ENCODE results near the gene CCNY. TPM values are rescaled to one million over a fixed set of nuclear protein-coding genes. Genes with fewer than 3 reads are reported as not detected.

CCNY gene
- polyA plus RNA-seq, 2 of the 4 experiments (the other 2 are of a cell fraction) = 28.1 to 55.5 TPM

GRCh38 chr10:35594115-35595079 is 258.1 kb downstream of the CCNY start:
- no peak for DNase-seq (ENCODE audit: low read depth in 1 of 2, low spot score in 1 of 2)
- WGBS (ENCODE audit: missing lambda C conversion rate) = 56% methylated on average over 14 of the region's 14 CpGs
- no peak for ATAC-seq
- Histone ChIP-seq H3K4me2 (no peak overlapping the region), H3K4me3 (no peak overlapping the region), H3K4me1 (no peaks in the 10 kb centered on the region), H3K9me3 (peaks cover 15% of the 10 kb centered on the region; the same call in 2 of the 3 replicates), H3K27ac (no peak overlapping the region)
- TF ChIP-seq JUN (IDR thresholded peaks at IDR 0.05) (no peak), CEBPB (IDR thresholded peaks at IDR 0.05) (no peak), ELK1 (IDR thresholded peaks at IDR 0.05; ENCODE audit: low read depth, low read length) (no peak), ATOH8 (CRISPR knock-in tag; IDR thresholded peaks at IDR 0.05; ENCODE audit: low read depth) (no peak), NPAS2 (CRISPR knock-in tag; IDR thresholded peaks at IDR 0.05; ENCODE audit: borderline replicate concordance) (no peak), POLR2A (IDR thresholded peaks at IDR 0.05; ENCODE audit: low read length) (no peak), SMC3 (IDR thresholded peaks at IDR 0.05) (no peak), CBX8 (IDR thresholded peaks at IDR 0.05) (no peak), MAX (IDR thresholded peaks at IDR 0.05) (no peak), RNF2 (IDR thresholded peaks at IDR 0.05; ENCODE audit: borderline replicate concordance, low read depth) (no peak), USF2 (IDR thresholded peaks at IDR 0.05) (no peak), HOXB13 (CRISPR knock-in tag; IDR thresholded peaks at IDR 0.05; ENCODE audit: low read depth) (no peak), NR3C1 (IDR thresholded peaks at IDR 0.05) (no peak), MYC (IDR thresholded peaks at IDR 0.05; ENCODE audit: borderline replicate concordance, low read length) (no peak), FOSL2 (IDR thresholded peaks at IDR 0.05) (no peak), FOSL2 (CRISPR knock-in tag; IDR thresholded peaks at IDR 0.05) (no peak), BCL3 (IDR thresholded peaks at IDR 0.05) (no peak)
- ChIA-PET CTCF (interaction anchor here (1.6 kb wide), 1 partner anchor 9 kb away, joined by 3 read pairs; no protein-coding TSS in a partner anchor), POLR2A (no interaction called here)
- no peak for FAIRE-seq

- ChIA-PET POLR2A (no interaction called here), CTCF (no interaction called here)
- Histone ChIP-seq H3K27ac (no peak overlapping the region), H3K4me3 (no peak overlapping the region), H3K4me2 (no peak overlapping the region), H3K9me3 (peaks cover 15% of the 10 kb centered on the region; the same call in 2 of the 3 replicates), H3K4me1 (no peaks in the 10 kb centered on the region)
- ATAC-seq = no peak
- FAIRE-seq = no peak
- DNase-seq (ENCODE audit: low read depth in 1 of 2, low spot score in 1 of 2) = no peak
- 55% methylated on average over 2 of the region's 3 CpGs for WGBS (ENCODE audit: missing lambda C conversion rate)
- TF ChIP-seq CTCF (IDR thresholded peaks at IDR 0.05) (no peak), NPAS2 (CRISPR knock-in tag; IDR thresholded peaks at IDR 0.05; ENCODE audit: borderline replicate concordance) (no peak), ZNF302 (CRISPR knock-in tag; IDR thresholded peaks at IDR 0.05) (no peak), ESRRA (IDR thresholded peaks at IDR 0.05; ENCODE audit: borderline replicate concordance, low read length) (no peak), EHF (CRISPR knock-in tag; IDR thresholded peaks at IDR 0.05) (no peak), HOXA7 (CRISPR knock-in tag; IDR thresholded peaks at IDR 0.05) (no peak), MYC (IDR thresholded peaks at IDR 0.05; ENCODE audit: borderline replicate concordance, low read length) (no peak), ELK1 (IDR thresholded peaks at IDR 0.05; ENCODE audit: low read depth, low read length) (no peak), MAZ (IDR thresholded peaks at IDR 0.05; ENCODE audit: borderline replicate concordance, low read depth, low read length) (no peak), EHMT2 (IDR thresholded peaks at IDR 0.05; ENCODE audit: low read depth) (no peak), REST (IDR thresholded peaks at IDR 0.05) (no peak)
Measured at GRCh38 chr10:35595106-35595505, 258.8 kb downstream of the CCNY start.
